Muscle of leg (tissue), 11 donors: Measurements from ENCODE around the gene FAM110D. TPM values are rescaled to one million over a fixed set of nuclear protein-coding genes. Genes with fewer than 3 reads are reported as not detected.

Source experiments
- DNase-seq: peaks from one replicate; pipeline ENCODE4 v3.0.0; 2013
- H3K27ac ChIP-seq: one replicate; pipeline ENCODE4 v1.5.1; 2013; ENCODE audit warnings: mild to moderate bottlenecking, low read length, control low read depth
- H3K27me3 ChIP-seq: one replicate; pipeline ENCODE4 v1.6.1; 2013; ENCODE audit warnings: low read length; ENCODE audit not compliant: control insufficient read depth, insufficient read depth
- H3K36me3 ChIP-seq: one replicate; pipeline ENCODE4 v1.6.1; 2013; ENCODE audit warnings: low read length; ENCODE audit not compliant: control insufficient read depth, insufficient read depth
- H3K4me1 ChIP-seq: one replicate; pipeline ENCODE4 v1.6.1; 2013; ENCODE audit warnings: low read length; ENCODE audit not compliant: control insufficient read depth, insufficient read depth
- H3K4me3 ChIP-seq: one replicate; pipeline ENCODE4 v1.5.1; 2013; ENCODE audit warnings: low read length, control low read depth
- H3K9me3 ChIP-seq: replicated peaks from 2 replicates; pipeline ENCODE4 v1.6.1; 2013; ENCODE audit warnings: low read depth, low read length; ENCODE audit not compliant: control insufficient read depth
- WGBS: methylation state at CpG from one replicate; pipeline ENCODE4 v1.1.5; 2013; ENCODE audit warnings: missing lambda C conversion rate; ENCODE audit not compliant: insufficient coverage; 5-methylcytosine and 5-hydroxymethylcytosine counted together
- polyA plus RNA-seq, 8 donors: library from polyadenylated mRNA; unstranded; fragments of 120-200 nt; gene quantifications; one replicate each; pipeline versions ENCODE4 v1.2.1 to v1.2.3, GENCODE V29; 2013; ENCODE audit warnings: inconsistent platforms in 1 of 8, low replicate concordance in 1 of 8; ENCODE audit not compliant: insufficient read length in 8 of 8, insufficient read depth in 1 of 8
- total RNA-seq: library from RNA; stranded (reverse); fragments of 120-200 nt; gene quantifications from one replicate; pipeline ENCODE4 v1.2.4, GENCODE V29; 2013

FAM110D gene
- total and polyA plus RNA-seq, 9 donors, result 0.71 to 1.0 (median 0.91) TPM

DNA sequence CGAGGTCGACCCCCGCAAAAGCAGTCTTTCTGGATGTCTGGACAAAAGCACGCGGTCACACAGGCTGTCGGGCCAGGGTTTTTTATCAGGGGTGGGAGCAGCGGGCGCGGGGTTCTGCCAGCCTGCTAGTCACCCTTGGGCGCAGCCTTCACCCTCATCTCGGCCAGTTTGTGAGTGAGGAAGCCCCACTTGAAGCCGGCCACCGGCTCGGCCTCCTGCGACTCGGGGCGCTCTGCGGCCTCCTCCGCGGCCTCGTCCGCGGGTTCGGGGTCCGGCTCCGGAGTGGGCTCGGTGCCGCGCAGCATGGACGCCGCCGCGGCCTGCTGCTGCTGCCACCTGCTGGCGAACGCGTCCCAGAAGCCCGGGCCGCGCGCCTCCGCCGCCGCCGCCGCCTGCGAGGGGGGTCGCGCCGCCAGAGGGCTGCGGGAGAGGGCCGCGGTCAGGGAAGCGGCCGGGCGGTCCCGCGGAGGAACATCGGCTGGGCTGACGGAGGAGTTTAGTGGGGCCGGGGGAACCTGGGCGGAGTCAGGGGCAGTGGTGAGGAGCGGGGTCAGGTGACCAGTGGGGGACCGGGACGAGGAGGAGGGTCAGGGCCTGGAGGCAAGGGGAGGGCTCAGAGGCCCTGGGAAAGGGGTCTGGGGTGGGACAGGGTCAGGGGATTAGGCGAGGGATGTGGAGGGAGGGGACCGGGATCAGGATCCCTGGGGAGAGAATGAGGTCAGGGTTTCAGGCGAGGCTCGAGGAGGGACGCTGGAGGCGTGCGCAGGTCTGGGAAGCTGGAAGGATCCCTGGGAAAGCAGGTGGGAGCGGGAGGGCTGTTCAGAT lies 5.4 kb downstream of the FAM110D start:
- DNase-seq, result peak; percentile 48
- no peaks in the 10 kb centered on the region for H3K36me3 ChIP-seq
- H3K9me3 ChIP-seq, result no peaks in the 10 kb centered on the region
- 9% methylated on average over 72 of the region's 72 CpGs for WGBS
- H3K27me3 ChIP-seq, result peaks cover 15% of the 10 kb centered on the region
- no peak overlapping the region for H3K27ac ChIP-seq
- H3K4me1 ChIP-seq, result peaks cover 42% of the 10 kb centered on the region
- peak overlapping the region; percentile 33 for H3K4me3 ChIP-seq

DNA sequence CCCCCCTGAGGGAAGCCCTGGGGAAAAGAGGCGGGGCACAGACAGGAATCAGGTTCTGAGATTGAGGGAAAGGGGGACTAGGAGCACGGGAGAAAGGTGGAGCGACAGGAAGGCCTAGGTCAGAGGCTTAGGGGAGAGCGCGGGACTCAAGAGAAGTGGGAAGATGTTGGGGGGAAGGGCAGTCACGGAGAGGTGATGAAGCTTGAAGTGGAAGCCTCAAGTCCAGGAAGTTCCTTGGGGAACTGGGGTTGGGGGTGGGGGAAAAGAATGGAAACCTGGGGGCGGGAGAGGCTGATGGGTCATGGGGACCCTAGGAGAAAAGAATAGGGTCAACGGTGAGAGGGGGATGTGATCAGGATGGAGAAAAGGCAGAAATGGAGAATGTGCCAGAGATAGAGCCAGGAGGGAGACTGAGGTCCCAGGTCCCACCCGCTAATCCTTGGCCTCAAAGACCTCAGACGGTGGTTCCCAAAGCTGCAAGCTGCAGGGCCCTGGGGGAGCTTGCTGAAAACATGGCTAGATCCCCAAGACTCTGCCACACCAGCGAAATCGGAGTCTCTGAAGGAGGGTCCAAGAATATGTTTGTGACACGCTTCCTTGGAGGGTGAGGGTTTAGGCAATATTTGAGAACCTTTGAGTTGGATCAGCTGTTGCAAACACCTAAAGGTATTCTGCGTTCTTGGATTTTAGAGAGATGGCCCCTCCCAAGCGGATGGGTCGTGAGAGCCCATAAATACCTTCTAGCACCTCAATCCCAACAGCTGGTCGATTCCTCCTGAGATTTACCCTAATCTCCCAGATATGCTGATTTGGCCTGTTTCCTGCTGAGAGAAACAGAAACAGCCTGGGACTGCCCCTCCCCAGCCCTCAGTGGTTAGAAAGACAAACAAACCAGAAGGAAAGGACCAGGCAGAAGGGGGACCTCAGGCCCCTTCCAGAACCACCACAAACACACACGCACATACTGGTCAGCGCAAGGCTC lies 6.3 kb downstream of the FAM110D start:
- peaks cover 15% of the 10 kb centered on the region for H3K27me3 ChIP-seq
- H3K27ac ChIP-seq, result no peak overlapping the region
- no peak for DNase-seq
- H3K4me3 ChIP-seq, result no peak overlapping the region
- H3K9me3 ChIP-seq, result no peaks in the 10 kb centered on the region
- 48% methylated on average over 11 of the region's 19 CpGs for WGBS
- peaks cover 40% of the 10 kb centered on the region for H3K4me1 ChIP-seq
- no peaks in the 10 kb centered on the region for H3K36me3 ChIP-seq

DNA sequence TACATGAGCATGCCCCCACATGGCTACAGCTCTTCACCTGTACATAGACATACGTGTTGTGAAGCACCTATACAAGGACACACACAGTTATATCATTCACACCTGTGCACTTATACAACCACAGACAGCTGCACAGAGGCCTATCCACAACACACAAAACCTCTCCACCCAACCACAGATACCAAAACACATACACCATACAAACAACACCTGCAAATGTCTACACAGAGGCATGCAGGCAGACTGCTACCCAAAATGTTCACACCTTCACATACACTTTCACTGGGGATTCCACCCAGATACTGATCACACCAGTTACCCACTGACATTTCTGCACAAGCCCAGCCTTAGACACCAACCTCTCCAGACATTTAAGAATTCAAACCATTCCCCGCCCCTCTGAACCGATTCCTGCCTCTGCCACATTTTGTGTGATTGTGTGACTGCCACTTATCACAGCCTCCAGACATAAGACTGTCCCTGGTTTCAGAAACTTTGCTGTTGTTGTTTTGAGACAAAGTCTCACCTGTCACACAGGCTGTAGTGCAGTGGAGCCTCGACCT lies 7.9 kb downstream of the FAM110D start:
- Histone ChIP-seq H3K36me3 (peaks cover 9% of the 10 kb centered on the region), H3K4me1 (peaks cover 44% of the 10 kb centered on the region), H3K27me3 (peaks cover 9% of the 10 kb centered on the region), H3K9me3 (no peaks in the 10 kb centered on the region), H3K4me3 (no peak overlapping the region), H3K27ac (no peak overlapping the region)
- 78% methylated on average over 4 of the region's 4 CpGs for WGBS
- no peak for DNase-seq

DNA sequence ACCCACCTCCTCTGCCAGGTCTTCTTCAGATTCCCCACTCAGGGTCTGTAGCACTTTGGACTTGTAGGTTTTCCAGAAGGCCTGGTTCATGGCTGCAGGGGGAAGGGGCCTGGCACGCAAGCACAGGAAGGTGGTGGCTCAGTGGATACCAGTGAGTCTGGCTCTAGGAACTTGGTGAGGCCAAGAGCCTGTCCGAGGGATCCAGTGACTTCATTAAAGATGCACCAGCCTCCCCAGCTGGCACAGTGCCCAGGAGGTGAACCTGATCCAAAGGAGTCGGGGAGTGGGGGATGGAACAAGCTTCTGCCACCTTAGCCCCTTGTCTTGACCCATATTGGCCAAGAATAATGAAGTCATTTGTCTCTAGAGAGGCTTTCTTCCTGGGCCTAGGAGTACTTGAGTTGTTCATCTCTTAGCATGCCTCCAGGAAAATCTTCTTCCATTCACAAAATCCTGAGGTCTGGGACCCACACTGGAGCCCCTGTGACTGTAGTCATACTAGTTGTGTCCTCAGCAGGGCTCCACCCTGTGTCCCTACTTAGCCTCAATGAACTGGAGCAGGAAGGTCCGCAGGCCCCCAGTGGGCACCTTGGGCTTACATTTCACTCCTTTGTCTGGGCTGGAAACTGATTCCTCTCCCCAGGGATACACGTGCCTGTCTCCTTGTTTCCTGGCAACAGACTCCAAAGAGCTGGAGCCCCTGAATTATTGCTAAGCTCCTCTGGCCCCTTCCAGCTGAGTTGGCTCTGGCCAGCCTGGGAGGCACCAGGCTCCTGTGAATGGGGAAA lies 9.7 kb downstream of the FAM110D start, which contains the start of gene C1orf232:
Gene C1orf232 (minus strand): TSS at position 554 of the 788 bp plus-strand sequence. CDS start 464 bp downstream, at position 90.
- Histone ChIP-seq H3K27me3 (peaks cover 3% of the 10 kb centered on the region), H3K4me3 (peak within 1 kb of the TSS; percentile 81), H3K9me3 (no peaks in the 10 kb centered on the region), H3K36me3 (peaks cover 11% of the 10 kb centered on the region), H3K4me1 (peaks cover 40% of the 10 kb centered on the region), H3K27ac (peak within 1 kb of the TSS; percentile 62)
- DNase-seq, result peak; percentile 34
- WGBS, result 49% methylated on average over 4 of the region's 5 CpGs

DNA sequence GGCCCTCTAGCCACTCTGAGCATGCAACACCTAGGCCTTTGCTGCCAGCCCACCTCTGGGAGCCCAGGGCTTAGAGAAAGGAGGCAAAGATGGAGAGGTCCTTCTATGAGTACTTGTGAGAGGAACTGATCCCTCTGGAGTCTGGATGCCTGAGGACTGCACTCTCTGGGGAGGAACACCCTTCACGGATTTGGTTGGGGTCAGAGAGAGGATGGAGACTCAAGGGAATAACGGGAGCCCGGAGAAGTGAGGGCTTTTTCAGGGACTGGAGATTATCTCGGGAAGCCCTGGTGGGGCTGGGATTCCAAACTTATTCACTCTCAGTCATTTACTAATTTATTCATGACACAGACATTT lies 10.3 kb downstream of the FAM110D start:
- Histone ChIP-seq H3K4me3 (peak overlapping the region; percentile 81), H3K27ac (peak overlapping the region; percentile 62), H3K9me3 (no peaks in the 10 kb centered on the region), H3K27me3 (peaks cover 3% of the 10 kb centered on the region), H3K4me1 (peaks cover 35% of the 10 kb centered on the region), H3K36me3 (peaks cover 11% of the 10 kb centered on the region)
- WGBS, result no CpG with 5 or more reads among the region's 4 CpGs
- DNase-seq, result no peak

DNA sequence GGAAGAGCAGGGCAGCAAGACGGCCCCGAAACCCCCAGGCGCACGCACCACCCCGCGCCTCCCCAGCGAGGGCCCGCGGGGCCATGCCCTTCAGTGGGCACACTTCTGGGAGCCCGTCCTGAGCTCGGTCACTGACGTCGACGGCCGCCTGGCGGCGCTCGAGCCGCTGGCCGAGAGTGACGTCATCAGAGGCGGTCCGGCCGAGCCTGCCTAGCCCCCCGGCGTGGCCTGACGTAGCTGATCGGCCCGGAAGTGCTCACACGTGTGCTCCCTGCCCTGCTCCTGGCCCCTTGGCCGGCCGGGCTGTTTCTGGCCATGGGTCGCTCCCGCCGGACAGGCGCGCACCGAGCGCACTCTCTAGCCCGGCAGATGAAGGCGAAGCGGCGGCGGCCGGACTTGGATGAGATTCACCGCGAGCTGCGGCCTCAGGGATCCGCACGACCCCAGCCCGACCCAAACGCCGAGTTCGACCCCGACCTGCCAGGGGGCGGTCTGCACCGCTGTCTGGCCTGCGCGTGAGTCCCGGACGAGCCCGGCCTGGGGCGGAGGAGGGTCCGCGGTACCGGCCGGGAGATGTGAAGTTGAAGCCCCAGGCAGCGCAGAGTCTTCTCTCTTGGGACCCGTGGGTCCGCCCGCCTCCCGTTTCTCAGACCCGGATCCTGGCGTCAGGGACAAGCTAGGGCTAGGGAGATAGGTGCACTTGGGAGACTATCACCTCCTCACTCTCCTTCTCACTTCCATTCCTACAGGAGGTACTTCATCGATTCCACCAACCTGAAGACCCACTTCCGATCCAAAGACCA lies 11.0 kb downstream of the FAM110D start, which contains the start of gene ZNF593:
Gene ZNF593 (plus strand): TSS at position 240 of the 803 bp plus-strand sequence. CDS start 76 bp downstream, at position 316.
- peak; percentile 96 for DNase-seq
- Histone ChIP-seq H3K9me3 (no peaks in the 10 kb centered on the region), H3K27ac (peak within 1 kb of the TSS; percentile 62), H3K4me1 (peaks cover 30% of the 10 kb centered on the region), H3K36me3 (peaks cover 11% of the 10 kb centered on the region), H3K4me3 (peak within 1 kb of the TSS; percentile 81), H3K27me3 (no peaks in the 10 kb centered on the region)
- WGBS, result under 1% methylated on average over 65 of the region's 76 CpGs

DNA sequence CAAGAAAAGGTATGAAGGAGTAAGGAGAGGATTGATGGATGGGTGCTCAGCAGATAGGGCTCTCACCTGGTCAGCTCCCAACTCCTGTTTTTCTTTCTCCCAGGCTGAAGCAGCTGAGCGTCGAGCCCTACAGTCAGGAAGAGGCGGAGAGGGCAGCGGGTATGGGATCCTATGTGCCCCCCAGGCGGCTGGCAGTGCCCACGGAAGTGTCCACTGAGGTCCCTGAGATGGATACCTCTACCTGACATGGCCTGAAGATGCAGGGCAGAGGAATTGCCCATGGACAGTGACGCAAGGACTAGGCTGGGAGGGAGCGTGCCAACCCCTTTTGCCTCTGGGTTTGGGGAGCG lies 11.6 kb downstream of the FAM110D start:
- peaks cover 11% of the 10 kb centered on the region for H3K36me3 ChIP-seq
- WGBS, result 67% methylated on average over 8 of the region's 9 CpGs
- no peaks in the 10 kb centered on the region for H3K27me3 ChIP-seq

DNA sequence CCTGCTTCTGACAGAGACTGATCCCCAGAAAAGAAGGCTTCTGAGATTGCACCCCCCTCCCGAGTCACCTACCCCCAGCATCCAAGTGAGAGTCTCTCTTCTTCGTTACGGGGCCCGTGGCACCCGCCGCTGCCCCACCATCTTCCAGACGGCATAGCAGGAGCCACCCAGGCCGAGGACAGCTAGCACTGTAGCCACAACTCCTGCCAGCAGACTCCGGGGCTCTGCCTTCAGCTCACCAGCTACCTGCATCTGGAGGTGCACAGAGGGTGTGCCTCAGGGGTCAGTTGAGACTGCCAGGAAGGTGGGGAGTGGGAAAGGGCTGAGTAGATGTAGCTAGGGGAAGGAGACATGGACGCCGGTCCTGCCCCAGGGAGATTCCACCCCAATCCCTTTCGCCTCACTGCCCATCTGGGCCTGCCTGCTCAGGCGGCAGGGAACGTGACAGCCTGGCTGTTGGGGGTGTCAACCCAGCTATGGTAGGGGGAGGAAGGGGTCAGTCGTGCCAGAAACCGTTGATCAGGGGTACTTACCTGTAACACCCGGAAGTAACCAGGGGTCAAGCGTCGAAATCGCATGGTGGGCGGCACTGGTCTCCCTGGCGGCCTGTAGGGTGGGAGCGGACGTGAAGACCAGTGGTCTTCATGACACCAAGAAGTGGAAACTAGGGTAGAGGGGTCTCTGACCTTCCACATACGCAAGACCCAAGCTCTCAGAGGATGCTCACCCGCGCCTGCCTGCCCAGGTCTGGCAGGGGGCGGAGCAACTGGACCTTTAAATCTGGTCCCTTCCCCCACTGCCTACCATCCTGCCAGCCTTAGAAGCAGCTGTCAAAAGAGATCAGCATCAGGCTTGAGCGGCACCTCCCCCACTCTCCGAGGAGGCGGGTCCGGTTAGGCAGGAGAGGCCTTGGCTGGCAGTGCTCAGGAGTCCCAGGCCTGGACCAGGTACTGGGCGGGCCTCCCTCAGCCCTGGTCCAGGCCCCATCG lies 12.5 kb downstream of the FAM110D start, which contains the start of gene ZNF593OS:
Gene ZNF593OS (minus strand): TSS at position 749 of the 989 bp plus-strand sequence. CDS start 171 bp downstream, at position 578.
- DNase-seq, result no peak
- Histone ChIP-seq H3K4me1 (peaks cover 25% of the 10 kb centered on the region), H3K27me3 (no peaks in the 10 kb centered on the region), H3K36me3 (peaks cover 11% of the 10 kb centered on the region), H3K4me3 (no peak within 1 kb of the TSS), H3K27ac (no peak within 1 kb of the TSS), H3K9me3 (no peaks in the 10 kb centered on the region)
- 81% methylated on average over 26 of the region's 34 CpGs for WGBS

More for the DNA sequence above, 11.6 kb downstream of the FAM110D start:
- Histone ChIP-seq H3K9me3 (no peaks in the 10 kb centered on the region), H3K27ac (peak overlapping the region; percentile 40), H3K4me3 (peak overlapping the region; percentile 81), H3K4me1 (peaks cover 26% of the 10 kb centered on the region)
- no peak for DNase-seq
